ENCODE measurements around the gene MFAP2.

Gene MFAP2

DNA sequence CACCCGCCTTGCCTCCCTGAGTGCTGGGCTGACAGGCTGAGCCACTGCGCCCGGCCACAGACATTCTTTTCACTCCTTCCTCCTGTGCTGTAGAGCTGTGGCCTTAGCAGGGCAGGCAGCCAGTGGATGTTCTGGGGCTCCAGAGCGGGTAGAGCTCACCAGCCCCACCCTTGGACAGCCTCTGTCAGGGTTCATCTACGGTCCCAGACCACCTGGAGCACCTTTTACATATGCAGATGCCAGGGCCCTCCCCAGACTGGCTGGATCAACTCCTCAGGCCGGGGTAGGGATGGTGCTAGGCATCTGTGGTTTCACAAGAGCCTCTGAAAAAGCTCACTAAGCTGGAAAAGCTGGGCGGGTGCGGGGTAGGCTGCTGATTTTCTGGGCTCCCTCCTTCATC is 26.7 kb upstream of the MFAP2 start:
- no peak for DNase-seq (ENCODE audit: low spot score)

DNA sequence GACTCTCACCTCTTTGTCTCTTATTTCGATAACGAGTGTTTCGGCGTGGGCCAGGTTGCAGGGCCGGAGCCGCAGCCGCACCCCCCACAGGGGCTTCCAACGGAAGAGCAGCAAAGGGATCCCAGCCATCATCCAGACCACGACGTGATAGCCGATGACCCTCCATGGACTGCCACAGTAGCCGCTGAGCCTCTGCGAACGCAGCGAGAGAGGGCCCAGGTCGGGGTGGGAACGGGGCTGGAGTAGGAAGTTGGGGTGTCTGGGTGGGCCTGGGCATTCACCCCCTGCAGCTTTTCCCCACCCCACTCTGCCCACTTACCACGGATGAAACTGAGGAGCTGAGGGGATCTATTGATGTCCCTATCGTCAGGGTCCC is 24.9 kb upstream of the MFAP2 start:
- no peak for DNase-seq (ENCODE audit: low spot score)

DNA sequence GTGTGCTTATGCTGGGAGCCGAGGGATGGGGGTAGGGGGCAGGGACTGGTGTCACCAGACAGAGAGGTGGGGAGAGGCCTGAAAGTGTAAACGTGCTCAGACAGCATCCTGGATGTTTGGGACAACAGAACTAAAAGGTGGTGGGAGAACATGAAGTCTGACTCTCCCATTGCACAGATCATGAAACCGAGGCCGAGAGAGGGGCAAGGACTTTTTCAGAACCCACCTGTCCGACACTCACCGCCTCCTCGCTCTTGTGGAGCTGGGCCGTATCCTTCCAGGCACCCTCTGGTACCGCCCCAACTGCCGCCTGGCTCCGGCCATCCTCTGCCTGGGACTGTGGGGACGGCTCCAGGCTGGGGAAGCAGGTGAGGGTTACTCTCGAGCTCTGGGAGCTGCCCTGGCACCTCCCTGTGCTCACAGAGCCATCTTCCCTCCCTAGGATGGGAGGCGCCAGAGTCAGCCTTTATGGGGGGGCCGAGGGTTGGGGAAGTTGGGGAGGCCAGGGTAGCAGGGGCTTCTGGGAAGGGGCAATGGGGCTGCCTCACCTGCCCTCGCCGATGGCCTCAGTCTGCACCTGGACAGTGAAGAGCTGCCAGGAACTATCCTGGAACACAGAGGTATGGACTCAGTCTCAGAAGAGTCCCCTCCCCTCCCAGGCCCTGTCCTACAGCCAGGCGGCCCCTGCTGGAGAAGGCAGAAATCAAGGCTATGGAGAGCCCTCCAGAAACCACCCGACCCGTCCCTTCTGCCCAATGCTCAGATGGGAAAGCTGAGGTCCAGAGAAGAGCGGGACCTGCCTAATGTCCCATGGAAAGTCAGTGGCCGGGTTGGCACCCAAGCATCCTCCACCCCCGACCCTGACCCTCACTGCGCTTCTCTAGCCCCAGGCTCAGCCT is 24.3 kb upstream of the MFAP2 start:
- no peak for DNase-seq (ENCODE audit: low spot score)

DNA sequence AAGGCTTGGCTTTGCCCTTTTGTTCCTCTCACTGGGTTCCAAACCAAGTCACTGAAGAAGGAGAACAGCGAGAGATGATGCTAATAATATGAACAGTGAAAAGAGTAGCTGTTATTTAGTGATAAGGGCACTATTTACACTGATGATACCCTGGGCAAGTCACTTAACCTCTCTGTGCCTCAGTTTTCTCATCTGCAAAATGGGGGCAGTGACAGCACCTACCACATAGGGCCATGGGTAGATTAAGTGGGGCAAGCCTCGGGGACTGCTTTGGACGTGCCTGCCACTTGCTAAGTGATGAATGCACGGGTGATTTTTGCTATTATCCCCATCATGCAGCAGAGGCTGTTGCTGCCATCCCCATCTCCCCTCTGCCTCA is 22.1 kb upstream of the MFAP2 start:
- no peak for DNase-seq (ENCODE audit: low spot score)

DNA sequence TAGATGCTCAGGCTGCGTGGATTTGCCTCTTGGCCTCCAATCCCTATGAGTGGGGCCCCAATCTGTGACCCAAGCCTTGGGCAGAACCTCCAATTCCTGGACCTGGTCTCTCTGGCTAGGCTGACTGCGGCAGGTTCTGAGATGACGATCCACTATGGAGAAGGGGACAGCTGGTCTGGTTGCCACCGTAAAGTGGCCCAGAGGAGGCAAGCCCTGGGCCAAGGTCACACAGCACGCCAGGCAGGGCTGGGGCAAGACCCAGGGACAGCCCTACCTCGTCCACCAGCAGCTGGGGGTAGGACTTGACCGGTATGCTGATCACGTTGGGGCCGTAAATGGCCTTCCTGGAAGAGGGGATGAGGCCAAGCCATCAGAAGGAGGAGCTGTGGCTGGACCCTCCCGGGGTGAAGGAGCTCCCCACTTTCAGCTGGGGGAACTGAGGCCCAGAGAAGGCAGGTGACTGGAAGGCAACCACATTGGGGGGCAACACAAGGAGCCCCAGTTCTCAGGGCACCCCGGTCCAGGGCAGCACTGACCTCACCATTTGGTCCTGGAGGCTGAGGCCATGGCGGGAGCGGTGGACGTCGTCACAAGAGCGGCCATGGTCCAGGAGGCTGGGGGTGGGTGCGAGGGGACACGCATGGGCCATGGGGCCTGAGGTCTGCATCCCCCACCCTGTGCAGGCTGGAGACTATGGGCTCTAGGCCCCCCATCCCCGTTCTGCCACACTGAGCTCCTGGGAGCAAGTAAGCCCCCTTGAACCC is 21.5 kb upstream of the MFAP2 start:
- DNase-seq (ENCODE audit: low spot score) = no peak

DNA sequence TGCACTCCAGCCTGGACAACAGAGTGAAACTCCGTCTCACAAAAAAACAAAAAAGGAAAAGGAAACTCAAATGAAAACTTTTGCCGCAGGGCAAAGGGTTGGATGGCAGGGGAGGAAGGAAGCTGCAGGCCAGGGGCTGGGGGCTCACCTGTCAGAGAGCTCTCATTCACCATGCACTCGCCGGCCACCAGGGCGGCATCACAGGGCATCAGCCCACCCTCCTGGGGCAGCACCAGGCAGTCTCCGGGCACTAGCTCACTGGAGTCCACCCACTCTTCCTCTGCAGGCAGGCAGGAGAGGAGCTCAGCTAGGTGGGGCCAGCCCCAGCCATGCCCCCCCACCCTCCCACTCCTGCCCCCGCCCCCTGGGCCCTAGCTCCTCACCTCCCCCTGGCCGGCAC is 19.4 kb upstream of the MFAP2 start:
- DNase-seq (ENCODE audit: low spot score) = no peak

DNA sequence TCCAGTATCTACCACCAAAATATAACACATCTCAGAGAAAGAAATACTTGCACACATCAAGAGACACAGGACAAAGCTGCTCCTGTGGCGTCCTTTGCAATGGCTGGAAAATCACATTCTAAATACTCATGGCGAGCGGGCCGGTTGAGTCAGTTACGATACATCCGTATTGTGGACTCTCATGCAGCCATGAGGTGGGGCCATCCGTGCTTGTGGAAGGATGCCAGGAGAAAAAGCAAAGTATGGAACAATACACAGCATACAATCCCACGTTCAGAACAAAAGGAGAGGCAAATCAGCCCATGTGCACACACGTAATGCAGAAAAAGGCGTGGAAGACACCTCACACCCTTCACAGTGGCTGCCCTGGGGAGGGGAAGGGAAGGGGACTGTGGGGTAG is 18.2 kb upstream of the MFAP2 start:
- peak; percentile 16 for DNase-seq (ENCODE audit: low spot score)

DNA sequence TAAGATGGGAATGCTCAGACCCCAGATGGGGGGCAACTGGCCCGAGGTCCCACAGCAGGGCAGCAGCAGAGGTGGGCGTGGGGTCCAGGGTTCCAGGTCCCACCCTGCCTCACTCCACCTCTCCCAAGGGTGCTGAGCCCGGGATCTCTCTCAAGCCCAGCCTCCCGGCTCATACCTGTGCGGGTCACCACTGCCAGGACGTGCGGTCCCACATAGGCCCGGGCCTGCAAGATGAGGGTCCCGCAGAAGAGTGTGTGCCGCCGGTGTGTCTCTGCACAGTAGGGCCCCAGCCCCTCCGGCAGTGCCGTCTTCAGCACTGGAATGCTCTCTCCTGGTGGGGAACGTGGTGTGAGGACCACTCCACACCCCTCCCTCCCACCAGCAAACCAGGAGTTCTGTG is 16.4 kb upstream of the MFAP2 start:
- no peak for DNase-seq (ENCODE audit: low spot score)

DNA sequence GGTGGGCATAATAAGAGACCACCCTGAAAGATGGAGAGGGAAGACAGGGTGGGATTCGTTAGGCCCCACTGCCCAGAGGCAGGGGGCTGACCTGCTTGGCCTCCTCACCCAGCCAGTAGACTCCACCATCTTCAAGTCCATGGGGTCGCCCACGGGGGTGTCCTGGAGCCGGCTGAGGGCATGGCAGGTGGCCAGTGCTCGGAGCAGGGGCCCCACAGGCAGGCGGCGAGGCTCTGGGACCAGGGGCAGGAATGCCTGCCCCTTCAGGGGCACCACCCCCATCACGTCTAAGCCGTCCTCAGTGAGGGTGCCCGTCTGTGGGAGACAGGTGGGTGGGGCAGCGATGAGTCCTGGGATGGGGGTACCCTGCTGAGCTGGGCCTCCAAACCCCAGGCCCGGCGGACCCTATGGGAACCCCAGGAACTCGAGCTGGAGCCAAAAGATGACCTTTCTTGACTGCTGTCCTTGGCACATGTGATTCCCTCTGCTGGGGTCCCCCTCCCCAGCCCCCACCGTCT is 13.2 kb upstream of the MFAP2 start:
- DNase-seq (ENCODE audit: low spot score) = no peak

DNA sequence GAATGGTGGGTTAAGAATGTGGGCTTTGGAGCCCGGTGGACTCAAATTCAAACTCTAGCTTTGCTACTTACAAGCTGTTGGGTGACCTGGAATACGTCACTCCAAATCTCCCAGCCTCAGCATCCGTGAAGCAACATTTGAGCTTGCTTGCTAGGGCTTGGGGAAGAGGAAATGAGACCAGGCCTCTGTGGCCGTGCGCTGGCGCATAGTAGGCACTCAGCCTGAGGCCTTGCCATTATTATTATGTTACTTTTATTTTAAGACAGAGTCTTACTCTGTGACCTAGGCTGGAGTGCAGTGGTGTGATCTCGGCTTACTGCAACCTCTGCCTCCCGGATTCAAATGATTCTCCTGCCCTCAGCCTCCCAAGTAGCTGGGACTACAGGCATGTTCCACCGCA is 12.3 kb upstream of the MFAP2 start:
- no peak for DNase-seq (ENCODE audit: low spot score)

DNA sequence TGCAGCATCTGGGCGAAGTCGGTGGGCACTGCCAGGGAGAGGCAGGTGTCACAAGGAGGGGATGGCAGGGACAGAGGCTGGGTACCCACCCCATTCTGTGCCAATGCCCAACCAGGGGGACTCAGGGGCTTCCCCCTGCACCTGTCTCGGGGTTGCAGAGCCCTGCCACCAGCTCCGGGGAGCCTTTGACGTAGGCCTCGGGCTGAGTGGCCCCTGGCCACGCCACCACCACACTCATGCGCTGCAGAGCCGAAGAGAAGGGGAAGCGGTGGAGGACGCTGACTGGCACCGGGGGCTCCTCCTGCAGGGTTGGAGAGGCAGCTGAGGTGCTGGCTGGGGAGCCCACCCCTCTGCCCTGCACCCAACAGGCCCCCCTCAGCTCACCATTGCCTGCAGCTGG is 11.7 kb upstream of the MFAP2 start:
- DNase-seq (ENCODE audit: low spot score) = no peak

DNA sequence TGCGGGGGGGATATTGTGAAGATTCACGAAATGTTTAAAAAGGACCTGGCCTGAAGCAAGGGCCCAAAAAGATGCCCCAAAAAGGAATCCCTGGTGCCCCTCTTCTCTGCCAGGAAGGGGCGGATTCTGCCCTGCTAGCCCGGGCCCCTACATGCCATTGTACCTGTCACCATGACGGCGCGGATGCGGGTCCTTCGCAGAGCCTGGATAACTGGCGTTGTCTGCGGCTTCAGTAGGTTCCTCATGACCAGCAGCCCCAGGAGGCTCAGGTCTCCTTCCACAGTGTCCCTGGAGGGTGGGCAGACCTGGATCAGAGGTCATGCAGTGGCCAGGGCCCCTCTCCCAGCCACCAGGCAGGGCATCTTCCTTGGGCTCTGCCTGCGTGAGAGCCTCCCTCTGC is 11.2 kb upstream of the MFAP2 start:
- DNase-seq (ENCODE audit: low spot score) = no peak

DNA sequence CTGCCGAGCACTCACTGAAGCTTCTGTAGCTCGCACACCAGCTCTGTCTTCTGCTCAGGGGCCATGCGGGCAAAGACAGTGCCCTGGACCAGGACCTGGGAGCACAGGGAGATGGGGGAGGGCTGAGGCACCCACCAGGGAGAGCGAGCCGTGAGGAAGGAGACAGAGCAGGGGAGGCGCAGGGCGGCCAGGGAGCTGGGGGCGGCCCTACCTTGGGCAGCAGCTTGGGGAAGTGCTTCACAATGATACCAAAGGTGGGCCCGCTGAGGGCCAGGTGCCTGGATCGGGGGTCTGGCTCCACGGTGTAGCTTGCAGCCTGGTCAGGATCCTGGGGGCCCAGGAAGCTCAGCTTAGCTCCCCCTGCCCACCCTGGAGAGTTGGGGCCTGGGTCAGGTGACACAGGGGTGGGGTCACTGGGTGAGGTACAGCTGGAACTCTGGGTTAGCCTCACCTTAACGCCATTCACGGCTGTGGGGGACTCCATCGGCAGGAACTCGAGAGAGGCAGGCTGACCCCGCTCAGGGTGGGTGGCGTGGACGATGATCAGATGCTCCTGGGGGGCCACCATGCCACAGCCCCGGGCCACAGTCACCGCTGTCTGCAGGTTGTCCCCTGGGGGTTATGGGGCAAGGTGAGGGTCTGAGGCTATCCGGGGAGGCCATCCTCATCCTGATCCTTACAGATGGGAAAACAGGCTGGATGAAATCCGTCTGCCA is 9.4 kb upstream of the MFAP2 start:
- no peak for DNase-seq (ENCODE audit: low spot score)

DNA sequence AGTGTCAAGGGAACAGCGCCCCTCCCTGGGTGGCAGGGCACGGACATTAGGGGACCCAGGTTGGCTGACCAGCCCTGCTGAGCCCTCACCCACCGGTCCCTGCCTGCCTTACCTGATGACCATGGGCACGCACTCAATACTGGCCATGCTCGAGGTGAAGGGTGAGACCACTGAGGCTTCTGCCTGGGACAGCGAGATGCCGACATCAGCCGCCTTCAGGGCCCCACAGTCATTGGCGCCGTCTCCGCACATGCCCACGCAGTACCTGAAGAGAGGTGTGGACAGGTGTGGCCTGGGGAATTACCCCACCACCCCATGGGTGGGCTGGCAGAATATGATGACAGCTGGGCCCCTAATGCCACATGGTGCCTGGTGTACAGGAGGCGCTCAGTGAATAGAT is 7.8 kb upstream of the MFAP2 start:
- no peak for DNase-seq (ENCODE audit: low spot score)

DNA sequence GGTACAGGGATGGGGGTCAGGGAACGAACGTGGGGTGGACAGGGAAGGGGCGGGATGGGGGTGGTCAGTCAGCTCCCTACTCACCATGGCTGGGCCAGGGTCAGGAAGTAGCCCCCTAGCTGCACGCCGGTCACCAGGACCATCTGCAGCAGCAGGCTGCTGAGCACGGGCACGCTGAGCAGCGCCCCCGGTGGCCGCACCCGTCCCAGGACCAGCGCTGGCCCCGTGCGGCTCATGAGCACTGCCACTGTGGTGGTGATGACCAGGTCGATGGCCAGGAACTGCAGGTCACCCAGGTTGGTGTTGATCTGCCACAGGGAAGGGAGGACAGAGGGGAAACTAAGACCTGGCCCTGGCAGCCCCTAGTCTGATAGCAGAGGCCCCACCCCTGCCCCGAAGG is 6.5 kb upstream of the MFAP2 start:
- peak; percentile 68 for DNase-seq (ENCODE audit: low spot score)

DNA sequence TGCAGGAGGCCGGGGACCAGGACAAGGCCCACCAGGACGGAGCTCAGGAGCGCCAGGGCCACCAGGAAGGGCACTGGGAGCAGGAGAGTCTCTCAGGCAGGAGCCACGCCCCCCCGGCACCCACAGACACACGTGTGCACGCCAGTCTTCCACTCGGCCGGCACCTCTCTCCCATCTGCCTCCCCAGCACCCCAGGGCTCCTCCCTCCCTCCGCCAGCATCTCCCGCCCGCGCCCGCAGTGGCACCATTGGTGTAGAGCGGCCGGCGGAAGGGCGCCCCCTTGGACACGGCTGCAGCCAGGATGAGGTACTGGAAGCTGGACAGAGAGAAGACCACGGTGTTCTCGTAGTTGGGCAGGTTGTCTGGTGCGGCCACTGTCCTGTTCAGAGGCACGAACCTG is 6.1 kb upstream of the MFAP2 start:
- DNase-seq (ENCODE audit: low spot score) = no peak

DNA sequence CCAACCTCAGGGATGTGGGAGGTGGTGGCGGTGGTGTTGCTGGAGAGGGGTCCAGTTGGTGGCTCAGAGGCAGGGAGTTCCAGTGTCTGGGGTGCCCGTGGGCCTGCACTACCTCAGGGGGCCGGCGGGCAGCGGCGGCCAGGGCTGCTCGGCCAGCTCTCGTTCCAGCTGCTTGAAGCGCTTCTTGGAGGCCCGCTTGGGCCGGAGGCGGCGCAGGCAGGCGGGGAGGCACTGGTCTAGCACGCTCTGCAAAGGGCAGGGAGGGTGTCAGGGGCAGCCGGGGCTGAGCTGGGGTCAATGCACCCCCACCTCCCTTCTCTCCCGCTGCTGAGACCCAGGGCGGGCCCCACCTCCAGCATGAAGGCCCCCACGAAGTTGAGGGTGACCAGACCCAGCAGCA is 5.7 kb upstream of the MFAP2 start:
- DNase-seq (ENCODE audit: low spot score) = no peak

DNA sequence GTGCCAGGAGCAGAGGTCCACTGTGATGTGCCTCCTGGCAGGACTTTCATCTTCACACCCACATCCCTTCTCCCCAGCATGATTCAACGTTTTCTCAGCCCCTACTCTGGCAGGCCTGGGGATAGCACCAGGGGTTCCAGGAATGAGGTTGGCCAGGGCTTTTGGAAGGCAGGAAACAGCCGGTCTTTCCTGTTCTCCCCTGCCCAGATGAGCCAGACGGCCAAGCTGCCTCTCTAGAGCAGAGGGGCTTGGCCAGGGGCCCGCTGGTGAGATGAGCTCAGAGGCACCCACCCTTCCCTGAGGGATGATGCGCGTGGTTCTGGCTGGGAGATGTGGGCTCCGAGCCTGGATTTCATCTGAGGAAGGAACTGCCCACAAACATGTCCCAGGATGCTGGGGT is 4.3 kb upstream of the MFAP2 start:
- no peak for DNase-seq (ENCODE audit: low spot score)

DNA sequence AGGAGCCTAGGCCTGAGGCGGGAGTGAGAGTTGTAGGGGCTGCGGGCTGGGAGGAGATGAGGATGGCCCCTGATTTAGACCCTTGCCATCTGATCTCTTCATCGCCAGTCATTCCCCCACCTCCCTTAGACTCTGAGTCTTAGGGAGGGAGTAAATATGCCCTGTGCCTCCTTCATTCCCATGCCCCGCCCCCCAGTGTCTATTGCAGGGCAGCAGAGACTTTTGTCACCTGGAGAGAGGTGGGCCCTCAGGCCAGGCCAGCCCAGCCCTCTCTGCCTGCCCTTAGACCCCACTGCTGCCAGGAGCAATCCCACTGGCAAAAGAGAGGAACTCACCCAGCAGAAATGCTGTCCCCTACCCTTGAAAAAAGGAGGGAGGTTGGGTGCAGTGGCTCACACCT is 3.2 kb upstream of the MFAP2 start:
- no peak for DNase-seq (ENCODE audit: low spot score)

DNA sequence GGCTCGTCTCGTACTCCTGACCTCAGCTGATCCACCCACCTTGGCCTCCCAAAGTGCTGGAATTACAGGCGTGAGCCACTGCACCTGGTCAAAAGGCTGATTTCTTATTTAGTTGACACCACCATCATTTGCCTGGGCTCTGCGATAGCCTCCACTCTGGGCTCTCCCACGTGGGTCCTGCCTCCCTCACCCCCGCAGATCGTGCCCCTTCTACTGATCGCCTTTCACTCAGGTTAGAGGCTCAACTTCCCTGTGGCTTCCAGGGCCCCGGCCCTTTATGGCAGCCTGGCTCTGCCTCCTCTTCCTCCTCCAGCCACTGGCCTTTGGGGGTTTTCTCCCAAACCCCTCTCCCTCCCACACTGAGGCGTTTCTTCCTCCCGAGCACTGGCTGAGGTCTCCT is 2.5 kb upstream of the MFAP2 start:
- DNase-seq (ENCODE audit: low spot score) = no peak

DNA sequence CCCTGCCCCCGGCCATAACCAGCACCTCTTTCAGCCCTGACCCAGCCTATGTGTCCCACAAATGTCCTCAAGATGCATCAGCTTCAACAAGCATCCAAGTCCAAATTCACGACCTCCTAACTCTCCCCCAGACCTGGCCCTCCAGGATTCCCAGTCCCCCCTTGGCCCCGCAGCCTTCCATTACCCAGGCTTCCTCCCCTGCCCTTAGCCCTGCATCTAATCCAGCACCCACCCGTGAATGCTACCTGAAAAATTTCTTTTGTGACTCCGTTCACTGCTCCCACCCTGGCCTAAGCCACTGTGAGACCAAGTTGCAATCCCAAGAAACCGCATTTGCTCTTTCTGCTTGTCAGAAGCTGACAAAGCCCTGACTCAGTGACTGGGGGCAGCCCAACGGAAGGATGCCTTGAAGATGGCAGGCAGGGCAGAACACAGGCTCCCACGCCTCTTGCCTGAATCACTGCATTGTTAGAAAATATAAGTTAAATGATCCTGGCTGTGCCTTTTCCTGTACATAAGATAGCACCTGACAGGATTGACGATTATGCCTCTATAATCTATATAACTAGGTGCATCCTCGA is 939 bp upstream of the MFAP2 start:
- no peak for DNase-seq (ENCODE audit: low spot score)
